MCF 10A (cell line): ENCODE measurements around the gene ADK. TPM values are rescaled to one million over a fixed set of nuclear protein-coding genes. Genes with fewer than 3 reads are reported as not detected.

Source experiments
- BruUV-seq: library from RNA; stranded (reverse); fragments of 400-500 nt; replicated peaks from 2 replicates; lab custom pipeline; 2021; lab: Mats Ljungman, UMichigan
- CTCF ChIA-PET: fragments of 300-600 bp; sonication (Branson Sonifier 250); formaldehyde crosslinking; extraction: SDS; loops from one replicate; lab custom pipeline; 2021; ENCODE audit warnings: antibody characterized with exemption, inconsistent platforms; lab: Yijun Ruan, JAX
- POLR2A ChIA-PET: fragments of 300-600, 350-650 bp; sonication (Branson Sonifier 250); formaldehyde crosslinking; extraction: SDS; loops from one replicate; lab custom pipeline; 2020; ENCODE audit warnings: antibody characterized with exemption, inconsistent platforms; lab: Yijun Ruan, JAX
- DNase-seq: peaks from one replicate; pipeline ENCODE4 v3.0.0-alpha.2; 2018; ENCODE audit not compliant: unreplicated experiment
- H3K27ac Mint-ChIP-seq: one replicate; pipeline ENCODE4 v1.8.0; 2022; ENCODE audit warnings: mild to moderate bottlenecking, low read depth, mixed read lengths; ENCODE audit not compliant: unreplicated experiment
- H3K27me3 Mint-ChIP-seq: one replicate; pipeline ENCODE4 v1.8.0; 2022; ENCODE audit warnings: mixed read lengths; ENCODE audit not compliant: insufficient read depth, unreplicated experiment
- H3K36me3 Mint-ChIP-seq: one replicate; pipeline ENCODE4 v1.8.0; 2022; ENCODE audit warnings: mild to moderate bottlenecking, moderate library complexity, mixed read lengths; ENCODE audit not compliant: insufficient read depth, unreplicated experiment
- H3K4me1 Mint-ChIP-seq: one replicate; pipeline ENCODE4 v1.8.0; 2022; ENCODE audit warnings: mixed read lengths; ENCODE audit not compliant: insufficient read depth, unreplicated experiment
- H3K4me3 Mint-ChIP-seq: one replicate; pipeline ENCODE4 v1.8.0; 2022; ENCODE audit warnings: mild to moderate bottlenecking, moderate library complexity, mixed read lengths; ENCODE audit not compliant: unreplicated experiment
- H3K9me3 Mint-ChIP-seq: one replicate; pipeline ENCODE4 v1.8.0; 2022; ENCODE audit warnings: mixed read lengths; ENCODE audit not compliant: unreplicated experiment
- CTCF ChIP-seq: fragments of 200-600 bp; IDR thresholded peaks from one replicate; pipeline ENCODE4 v1.8.0; 2022; ENCODE audit warnings: antibody characterized with exemption, mild to moderate bottlenecking; ENCODE audit not compliant: unreplicated experiment
- intact Hi-C: fragments of 100-400 bp; cut with micrococcal nuclease; formaldehyde crosslinking; loops from 2 replicates; pipeline ENCODE4 v1.14.1; 2022
- total RNA-seq: library from RNA; stranded (reverse); gene quantifications from 2 replicates; pipeline ENCODE4 v1.2.3, GENCODE V29; 2022

Gene ADK
- total RNA-seq, 1 experiment from 2014 or later, result 98.6 TPM

DNA sequence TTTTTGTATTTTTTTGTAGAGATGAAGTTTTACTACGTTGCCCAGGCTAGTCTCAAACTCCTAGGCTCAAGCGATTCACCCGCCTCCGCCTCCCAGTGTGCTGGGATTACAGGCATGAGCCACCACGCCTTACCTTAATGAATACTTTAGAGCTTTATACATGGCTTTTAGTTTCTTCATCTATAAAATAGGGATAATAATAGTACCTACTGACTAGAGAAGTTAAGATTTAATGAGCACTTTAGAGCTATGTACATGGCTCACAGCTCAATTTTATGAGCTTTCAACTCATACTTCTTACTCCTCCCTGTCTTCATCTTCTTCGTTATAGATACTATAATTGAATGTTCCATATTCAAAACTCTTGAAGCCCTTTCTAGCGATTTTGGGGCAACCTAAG, 445.7 kb downstream of the ADK start:
- intact Hi-C loops, result no loop called here
- peaks cover 9% of the 10 kb centered on the region for H3K4me1 Mint-ChIP-seq
- no peaks in the 10 kb centered on the region for H3K27me3 Mint-ChIP-seq
- POLR2A ChIA-PET, result interaction anchor here (1.0 kb wide), 2 partner anchors 10 to 11 kb away, joined by 3 to 5 read pairs; no protein-coding TSS in a partner anchor
- CTCF ChIA-PET, result interaction anchor here (0.9 kb wide), 1 partner anchor 640 kb away, joined by 4 read pairs; no protein-coding TSS in a partner anchor
- H3K9me3 Mint-ChIP-seq, result no peaks in the 10 kb centered on the region
- no peak overlapping the region for H3K27ac Mint-ChIP-seq
- BruUV-seq, result no TSS peak
- TF ChIP-seq CTCF, result no peak
- H3K4me3 Mint-ChIP-seq, result no peak overlapping the region
- no peak for DNase-seq
- H3K36me3 Mint-ChIP-seq, result peaks cover 14% of the 10 kb centered on the region

DNA sequence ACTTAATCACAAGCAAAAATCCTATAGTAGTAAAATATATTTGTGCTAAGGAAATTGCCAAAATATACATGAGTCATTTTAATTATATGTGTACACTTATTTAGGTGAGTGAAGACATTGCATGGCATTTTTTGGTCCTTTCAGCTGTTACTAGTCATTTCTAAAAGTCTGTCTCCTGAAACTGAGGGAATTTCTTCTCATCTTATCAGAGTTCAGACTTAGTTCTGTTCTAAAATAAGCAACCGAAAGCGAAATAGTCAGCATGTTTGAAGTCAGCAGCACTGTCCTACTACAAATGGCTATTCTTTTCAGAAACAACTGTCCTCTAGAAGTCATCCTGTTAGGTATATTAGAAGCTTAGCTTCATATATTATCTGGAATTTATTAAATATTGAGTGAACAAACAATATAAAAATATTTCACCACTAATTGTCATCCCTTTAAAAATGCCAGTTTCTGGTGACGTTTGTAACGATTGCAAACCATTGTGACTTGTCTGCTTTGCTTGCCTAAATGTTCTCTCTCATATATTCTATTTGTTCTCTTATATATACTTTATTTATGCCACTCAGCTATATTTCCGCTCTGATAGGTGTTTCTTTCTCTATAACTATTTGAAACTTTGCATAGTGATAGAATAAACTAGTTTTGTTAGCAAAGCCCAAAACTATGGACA, 448.0 kb downstream of the ADK start:
- Mint-ChIP-seq H3K36me3 (peaks cover 27% of the 10 kb centered on the region), H3K27ac (peak overlapping the region; percentile 27), H3K4me3 (no peak overlapping the region), H3K9me3 (no peaks in the 10 kb centered on the region), H3K4me1 (no peaks in the 10 kb centered on the region), H3K27me3 (no peaks in the 10 kb centered on the region)
- ChIA-PET POLR2A (interaction anchor here (0.7 kb wide), 1 partner anchor 513 kb away, joined by 3 read pairs; the partner anchor contains the start of gene SAMD8), CTCF (interaction anchor here (0.9 kb wide), 1 partner anchor 32 kb away, joined by 3 read pairs; no protein-coding TSS in a partner anchor)
- intact Hi-C loops, result no loop called here
- no TSS peak for BruUV-seq
- no peak for DNase-seq
- no peak for TF ChIP-seq CTCF

DNA sequence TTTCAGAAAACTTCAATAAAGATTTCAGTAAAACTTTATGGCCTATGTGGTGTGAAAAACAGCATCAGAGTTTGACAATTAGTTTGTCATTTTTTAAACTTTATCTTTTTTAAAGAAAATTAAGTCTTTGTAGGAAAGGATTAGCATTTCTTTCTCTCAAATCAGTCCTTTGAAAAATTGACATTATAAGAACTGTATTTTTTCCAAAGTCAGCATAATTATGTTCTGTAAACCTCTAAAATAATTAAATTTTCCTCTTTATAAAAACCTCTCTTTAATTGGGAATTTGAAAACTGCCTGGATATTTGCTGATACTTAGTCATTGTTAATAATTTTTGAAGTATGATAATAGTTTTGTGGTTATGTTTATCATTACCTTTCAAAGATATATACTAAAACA, 448.7 kb downstream of the ADK start:
- Mint-ChIP-seq H3K27me3 (no peaks in the 10 kb centered on the region), H3K4me1 (no peaks in the 10 kb centered on the region), H3K36me3 (peaks cover 33% of the 10 kb centered on the region), H3K4me3 (no peak overlapping the region), H3K9me3 (no peaks in the 10 kb centered on the region), H3K27ac (no peak overlapping the region)
- CTCF ChIA-PET, result interaction anchor here (0.7 to 0.9 kb wide), 2 partner anchors 31 to 261 kb away, joined by 3 read pairs; no protein-coding TSS in a partner anchor
- intact Hi-C loops, result no loop called here
- POLR2A ChIA-PET, result interaction anchor here (0.6 to 0.7 kb wide), 2 partner anchors 512 to 919 kb away, joined by 3 read pairs; partner anchors contain the start of gene SAMD8
- no TSS peak for BruUV-seq
- TF ChIP-seq CTCF, result no peak
- no peak for DNase-seq

GRCh38 chr10:74600170-74600569, 449.1 kb downstream of the ADK start:
- no peak overlapping the region for H3K4me3 Mint-ChIP-seq
- H3K4me1 Mint-ChIP-seq, result no peaks in the 10 kb centered on the region
- DNase-seq, result no peak
- intact Hi-C loops, result no loop called here
- no peaks in the 10 kb centered on the region for H3K27me3 Mint-ChIP-seq
- BruUV-seq, result no TSS peak
- no peak overlapping the region for H3K27ac Mint-ChIP-seq
- peaks cover 35% of the 10 kb centered on the region for H3K36me3 Mint-ChIP-seq
- ChIA-PET POLR2A (interaction anchor here (0.6 kb wide), 1 partner anchor 918 kb away, joined by 3 read pairs; no protein-coding TSS in a partner anchor), CTCF (interaction anchor here (0.7 kb wide), 1 partner anchor 261 kb away, joined by 3 read pairs; no protein-coding TSS in a partner anchor)
- no peak for TF ChIP-seq CTCF
- H3K9me3 Mint-ChIP-seq, result no peaks in the 10 kb centered on the region
